IPS DF 4.7 (cell line): ENCODE results near the gene HLA-DRB5.
A peak's percentile ranks its signal among the peaks of the same experiment; 100 is the strongest.
"Not testable (repeated sequence)": the region's sequence is repeated elsewhere in the genome, so short reads cannot be mapped to it uniquely, and the experiment has no call there.

Experiments used
- DNase-seq: peaks from one replicate; pipeline ENCODE4 v3.0.0-alpha.2; 2013; ENCODE audit warnings: low spot score; ENCODE audit errors: extremely low read depth

The HLA-DRB5 gene

GRCh38 chr6:32517654-32518445, 12.2 kb downstream of the HLA-DRB5 start:
- DNase-seq: no peak

GRCh38 chr6:32501016-32501415, 29.1 kb downstream of the HLA-DRB5 start:
- no peak for DNase-seq

- DNase-seq: no peak
Measured at GRCh38 chr6:32492351-32492750, 37.7 kb downstream of the HLA-DRB5 start.

GRCh38 chr6:32491700-32492099, 38.4 kb downstream of the HLA-DRB5 start:
- DNase-seq: no peak

DNA sequence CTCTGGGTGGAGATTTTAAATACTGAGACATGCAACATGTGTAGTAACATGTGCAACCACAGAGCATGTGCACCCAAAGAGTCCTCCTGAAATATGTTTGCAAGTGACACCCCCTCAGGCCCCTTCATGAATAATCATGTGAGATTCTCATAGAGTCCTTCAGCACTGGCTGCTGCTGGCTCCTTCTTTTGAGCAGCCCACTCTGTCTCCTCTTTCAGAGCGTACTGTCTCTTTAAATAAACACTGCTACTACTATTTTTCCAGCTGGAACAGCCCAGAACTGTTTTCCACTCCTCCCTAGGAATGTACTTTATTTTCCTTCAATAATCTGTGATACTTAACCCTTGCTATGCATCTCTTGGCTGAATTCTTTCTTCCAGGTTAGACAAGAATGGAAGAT, 42.0 kb downstream of the HLA-DRB5 start:
- no peak for DNase-seq

GRCh38 chr6:32484614-32484998, 45.5 kb downstream of the HLA-DRB5 start:
- no peak for DNase-seq

DNA sequence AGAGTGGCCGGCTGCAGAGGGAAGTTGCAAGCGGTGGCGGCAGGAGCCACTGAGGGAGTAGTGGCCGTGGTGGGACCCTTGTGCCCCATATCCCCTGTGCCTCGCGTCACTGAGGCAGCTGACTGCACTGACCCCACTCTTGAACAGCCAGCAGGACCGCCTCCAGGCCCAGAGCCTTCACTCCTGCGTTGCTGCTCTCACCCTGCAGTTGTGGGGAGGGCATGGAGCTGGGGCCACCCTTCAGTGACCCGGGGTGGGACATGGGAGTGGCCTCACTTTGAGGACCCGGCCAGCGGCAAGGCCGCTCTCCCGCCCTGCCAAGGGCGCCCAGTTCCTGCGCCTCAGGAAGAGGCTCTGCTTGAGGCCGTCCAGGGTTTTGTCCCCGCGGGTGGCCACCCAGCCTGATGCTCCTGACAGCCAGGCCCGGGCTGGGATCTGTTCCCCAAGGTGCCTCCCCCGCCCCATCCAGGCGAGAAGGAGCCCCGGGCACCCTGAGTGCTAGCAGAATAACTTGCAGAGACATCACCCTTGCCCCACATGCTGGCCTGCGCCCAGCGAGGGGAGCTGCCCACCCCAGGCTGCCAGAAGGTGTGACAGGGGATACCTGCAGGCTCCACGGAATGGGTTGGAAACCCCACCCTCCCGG, 46.0 kb downstream of the HLA-DRB5 start:
- no peak for DNase-seq

GRCh38 chr6:32475392-32476206, 54.5 kb downstream of the HLA-DRB5 start:
- DNase-seq: no peak

DNA sequence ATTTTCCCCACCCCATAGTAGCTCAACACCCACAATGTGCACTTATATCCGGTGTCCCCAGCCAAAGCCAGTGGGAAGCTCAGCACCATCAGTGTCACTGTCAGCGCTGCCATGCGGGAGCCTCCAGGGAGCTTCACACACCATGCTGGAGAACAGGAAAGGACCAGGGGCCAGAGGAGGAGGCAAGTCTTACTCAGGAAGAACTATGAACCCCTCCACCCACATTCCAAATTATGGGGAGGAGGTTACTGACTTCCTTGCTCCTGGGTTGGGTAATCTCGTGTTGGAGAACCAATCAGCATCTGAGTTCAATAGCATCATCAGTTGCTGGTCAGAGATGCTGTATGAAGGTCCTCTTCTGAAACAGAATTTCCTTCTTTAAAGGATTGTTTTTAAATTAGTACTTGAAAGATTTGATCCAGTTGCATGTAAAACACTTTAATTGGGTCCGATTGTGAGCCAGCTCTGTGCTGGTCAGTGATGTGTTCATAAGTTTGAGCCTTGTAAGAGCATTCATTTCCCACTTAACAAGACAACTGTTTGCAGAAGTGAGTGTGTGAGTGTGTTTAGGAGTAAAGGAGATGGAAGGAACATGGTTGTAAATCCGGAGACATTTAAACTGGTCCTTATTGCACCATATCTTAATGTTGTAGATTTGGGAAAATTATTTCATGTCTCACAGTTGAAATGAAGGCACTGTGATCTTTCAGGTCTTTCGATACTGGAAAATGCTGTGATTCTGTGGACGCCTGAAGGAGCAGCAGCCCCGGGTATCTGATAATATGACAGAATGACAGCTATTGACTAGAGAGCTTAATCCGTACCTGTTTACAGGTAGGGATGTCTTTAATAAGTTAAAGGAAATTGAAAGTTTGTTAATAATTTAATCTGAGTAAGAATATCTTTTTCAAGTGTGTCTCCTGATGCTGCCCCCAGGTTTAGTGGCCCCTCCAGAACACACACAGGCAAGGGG, 56.4 kb downstream of the HLA-DRB5 start:
- DNase-seq: peak; percentile 30

- no peak for DNase-seq
Measured at GRCh38 chr6:32472781-32473375, 57.2 kb downstream of the HLA-DRB5 start.

GRCh38 chr6:32467743-32468503, 62.2 kb downstream of the HLA-DRB5 start:
- DNase-seq: not testable (repeated sequence)
